HepG2 (cell line): ENCODE measurements around the gene SLC16A3. TPM values are rescaled to one million over a fixed set of nuclear protein-coding genes. Genes with fewer than 3 reads are reported as not detected.
A peak's percentile ranks its signal among the peaks of the same experiment; 100 is the strongest.

Source experiments
- ATF6 ChIP-seq: sonication (generic); formaldehyde crosslinking; conservative IDR thresholded peaks from 2 replicates; pipeline ENCODE4 v1.4.0; 2020; ENCODE audit warnings: missing genetic modification reagents
- BRCA1 ChIP-seq: sonication (generic); formaldehyde crosslinking; IDR thresholded peaks from 2 replicates; pipeline ENCODE4 v1.4.0; 2020; ENCODE audit warnings: missing genetic modification reagents
- BRD4 ChIP-seq: sonication (generic); formaldehyde crosslinking; IDR thresholded peaks from 2 replicates; pipeline ENCODE4 v1.4.0; 2020; ENCODE audit warnings: missing genetic modification reagents
- EP300 ChIP-seq, 3 experiments: sonication (generic) in 1 of 3; formaldehyde crosslinking in 1 of 3; IDR thresholded peaks; 2 replicates each; pipeline versions ENCODE4 v1.5.1 to v1.6.1; 2011 to 2020; ENCODE audit warnings: low read depth in 2 of 3, low read length in 2 of 3, borderline replicate concordance in 1 of 3, improper control_type of control experiment in 1 of 3, mild to moderate bottlenecking in 1 of 3, missing genetic modification reagents in 1 of 3, moderate library complexity in 1 of 3
- FOXA1 ChIP-seq, 2 experiments: fragments of 450-650 bp in 1 of 2; sonication (generic) in 1 of 2; formaldehyde crosslinking in 1 of 2; IDR thresholded peaks; 2 replicates each; pipeline versions ENCODE4 v1.4.0 to v1.6.1; 2016 to 2020; ENCODE audit warnings: missing genetic modification reagents in 1 of 2
- GATAD1 ChIP-seq: IDR thresholded peaks from 2 replicates; pipeline ENCODE4 v1.6.1; 2016; ENCODE audit warnings: missing genetic modification reagents, missing compliant biosample characterization
- ISX ChIP-seq: sonication (generic); formaldehyde crosslinking; conservative IDR thresholded peaks from 2 replicates; pipeline ENCODE4 v1.5.0; 2020; ENCODE audit warnings: missing genetic modification reagents
- NFKBIZ ChIP-seq: IDR thresholded peaks from 2 replicates; pipeline ENCODE4 v1.6.1; 2018; ENCODE audit warnings: missing genetic modification reagents, missing compliant biosample characterization
- PCBP1 ChIP-seq: fragments of 200-400 bp; formaldehyde crosslinking; IDR thresholded peaks from 2 replicates; pipeline ENCODE4 v1.6.1; 2017; ENCODE audit warnings: mild to moderate bottlenecking, low read depth, low read length, borderline replicate concordance
- PRDM4 ChIP-seq: sonication (generic); formaldehyde crosslinking; IDR thresholded peaks from 2 replicates; pipeline ENCODE4 v1.9.0; 2021; ENCODE audit warnings: missing genetic modification reagents, borderline replicate concordance
- RAD21 ChIP-seq: fragments of 450-650 bp; formaldehyde crosslinking; IDR thresholded peaks from 2 replicates; pipeline ENCODE4 v1.5.0; 2020; ENCODE audit warnings: mild to moderate bottlenecking
- REL ChIP-seq: sonication (generic); formaldehyde crosslinking; conservative IDR thresholded peaks from 2 replicates; pipeline ENCODE4 v1.8.0; 2022; ENCODE audit warnings: mild to moderate bottlenecking, missing genetic modification reagents, moderate library complexity
- RFX1 ChIP-seq: fragments of 450-650 bp; IDR thresholded peaks from 2 replicates; pipeline ENCODE4 v1.6.1; 2017
- SIN3B ChIP-seq: fragments of 150-350 bp; IDR thresholded peaks from 2 replicates; pipeline ENCODE4 v1.6.1; 2014; ENCODE audit warnings: low read length
- SIX4 ChIP-seq: sonication (generic); formaldehyde crosslinking; IDR thresholded peaks from 2 replicates; pipeline ENCODE4 v1.4.0; 2020; ENCODE audit warnings: missing genetic modification reagents
- SOX5 ChIP-seq: IDR thresholded peaks from 2 replicates; pipeline ENCODE4 v1.6.1; 2016; ENCODE audit warnings: borderline replicate concordance
- SP4 ChIP-seq: sonication (generic); formaldehyde crosslinking; IDR thresholded peaks from 2 replicates; pipeline ENCODE4 v1.8.1; 2023; ENCODE audit warnings: mild to moderate bottlenecking, missing genetic modification reagents
- SSRP1 ChIP-seq: IDR thresholded peaks from 2 replicates; pipeline ENCODE4 v1.6.1; 2016; ENCODE audit warnings: control low read depth
- STAG1 ChIP-seq: sonication (generic); formaldehyde crosslinking; IDR thresholded peaks from 2 replicates; pipeline ENCODE4 v1.4.0; 2020; ENCODE audit warnings: missing genetic modification reagents
- ZBTB8A ChIP-seq: sonication (generic); formaldehyde crosslinking; IDR thresholded peaks from 2 replicates; pipeline ENCODE4 v1.4.0; 2020; ENCODE audit warnings: mild to moderate bottlenecking, low read depth, missing genetic modification reagents, borderline replicate concordance
- ZFP82 ChIP-seq: sonication (generic); formaldehyde crosslinking; IDR thresholded peaks from 2 replicates; pipeline ENCODE4 v1.5.1; 2020; ENCODE audit warnings: mild to moderate bottlenecking, missing genetic modification reagents, borderline replicate concordance
- ZNF101 ChIP-seq: sonication (generic); formaldehyde crosslinking; IDR thresholded peaks from 2 replicates; pipeline ENCODE4 v1.4.0; 2020; ENCODE audit warnings: mild to moderate bottlenecking, low read depth, missing genetic modification reagents, borderline replicate concordance
- ZNF367 ChIP-seq: sonication (generic); formaldehyde crosslinking; IDR thresholded peaks from 2 replicates; pipeline ENCODE4 v1.4.0; 2020; ENCODE audit warnings: missing genetic modification reagents, borderline replicate concordance
- ZNF567 ChIP-seq: sonication (generic); formaldehyde crosslinking; IDR thresholded peaks from 2 replicates; pipeline ENCODE4 v1.8.1; 2023; ENCODE audit warnings: mild to moderate bottlenecking, missing genetic modification reagents, borderline replicate concordance
- polyA plus RNA-seq, 8 experiments: library from polyadenylated mRNA; depleted of rRNA in 3 of 8; stranded (reverse) in 7 of 8; unstranded in 1 of 8; fragments of >200 nt; fragmentation: Illumina TruSeq in 4 of 8; extraction: Trizol in 4 of 8; gene quantifications; 2 replicates each; pipeline versions ENCODE4 v1.2.1 to v1.2.3, GENCODE V29; 2011 to 2016; ENCODE audit warnings: low read depth in 4 of 8, missing spikeins in 1 of 8, mixed read lengths in 1 of 8; ENCODE audit not compliant: insufficient read depth in 1 of 8
- total RNA-seq, 5 experiments: library from RNA; depleted of rRNA; stranded (reverse); fragments of >200 nt; fragmentation: Illumina TruSeq; extraction: Trizol; gene quantifications; 2 replicates each; pipeline ENCODE4 v1.2.3, GENCODE V29; 2016; ENCODE audit warnings: low read depth in 1 of 5
- TF ChIP-seq, protein P1 (sequence below): sonication (generic); formaldehyde crosslinking; conservative IDR thresholded peaks from 2 replicates; pipeline ENCODE4 v1.4.0; 2020; ENCODE audit warnings: missing genetic modification reagents
- TF ChIP-seq, protein P2 (sequence below): sonication (generic); formaldehyde crosslinking; IDR thresholded peaks from 2 replicates; pipeline ENCODE4 v1.8.1; 2023; ENCODE audit warnings: mild to moderate bottlenecking, missing genetic modification reagents, borderline replicate concordance

Gene SLC16A3
- total and polyA plus RNA-seq, 2 of the 13 experiments (the other 11 are each of a cell fraction or from before 2014, with no cell fraction given): 242 to 349 TPM

GRCh38 chr17:82227629-82228277, 1.1 kb upstream of the SLC16A3 start (continued):
- TF ChIP-seq, protein P1, sequence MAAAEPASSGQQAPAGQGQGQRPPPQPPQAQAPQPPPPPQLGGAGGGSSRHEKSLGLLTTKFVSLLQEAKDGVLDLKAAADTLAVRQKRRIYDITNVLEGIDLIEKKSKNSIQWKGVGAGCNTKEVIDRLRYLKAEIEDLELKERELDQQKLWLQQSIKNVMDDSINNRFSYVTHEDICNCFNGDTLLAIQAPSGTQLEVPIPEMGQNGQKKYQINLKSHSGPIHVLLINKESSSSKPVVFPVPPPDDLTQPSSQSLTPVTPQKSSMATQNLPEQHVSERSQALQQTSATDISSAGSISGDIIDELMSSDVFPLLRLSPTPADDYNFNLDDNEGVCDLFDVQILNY: no peak
- TF ChIP-seq PRDM4 (CRISPR knock-in tag) (no peak), SP4 (no peak), SOX5 (no peak), BRD4 (CRISPR knock-in tag) (no peak), SIX4 (no peak), RAD21 (CRISPR knock-in tag) (0 out of 2 replicates have a peak, but pooled peaks have one; percentile 3), FOXA1 (IDR thresholded peaks at IDR 0.05) (no peak), FOXA1 (CRISPR knock-in tag; IDR thresholded peaks at IDR 0.05) (no peak), PCBP1 (0 out of 2 replicates have a peak, but pooled peaks have one; percentile 23), ZNF567 (CRISPR knock-in tag) (no peak), BRCA1 (CRISPR knock-in tag) (0 out of 2 replicates have a peak, but pooled peaks have one; percentile 11), ZNF101 (no peak), ZBTB8A (no peak), REL (CRISPR knock-in tag) (0 out of 2 replicates have a peak, but pooled peaks have one; percentile 32), ZFP82 (CRISPR knock-in tag) (peak; percentile 16), ATF6 (CRISPR knock-in tag) (no peak), EP300 (IDR thresholded peaks at IDR 0.05; ENCODE audit: low read depth in 2 of 2, low read length in 2 of 2) (no peak), EP300 (CRISPR knock-in tag; IDR thresholded peaks at IDR 0.05; ENCODE audit: borderline replicate concordance) (no peak), NFKBIZ (CRISPR knock-in tag) (no peak), ZNF367 (0 out of 2 replicates have a peak, but pooled peaks have one; percentile 13), STAG1 (CRISPR knock-in tag) (no peak), GATAD1 (CRISPR knock-in tag) (no peak), RFX1 (no peak), ISX (CRISPR knock-in tag) (no peak), SSRP1 (no peak), SIN3B (no peak)
- TF ChIP-seq, protein P2, sequence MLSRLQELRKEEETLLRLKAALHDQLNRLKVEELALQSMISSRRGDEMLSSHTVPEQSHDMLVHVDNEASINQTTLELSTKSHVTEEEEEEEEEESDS (CRISPR knock-in tag): 0 out of 2 replicates have a peak, but pooled peaks have one; percentile 43
